ENCODE data around the gene TPM2.
A peak's percentile ranks its signal among the peaks of the same experiment; 100 is the strongest.

The TPM2 gene

GRCh38 chr9:35675732-35676392 is 13.9 kb downstream of the TPM2 start:
- peak; percentile 40 for DNase-seq (ENCODE audit: low spot score)

DNA sequence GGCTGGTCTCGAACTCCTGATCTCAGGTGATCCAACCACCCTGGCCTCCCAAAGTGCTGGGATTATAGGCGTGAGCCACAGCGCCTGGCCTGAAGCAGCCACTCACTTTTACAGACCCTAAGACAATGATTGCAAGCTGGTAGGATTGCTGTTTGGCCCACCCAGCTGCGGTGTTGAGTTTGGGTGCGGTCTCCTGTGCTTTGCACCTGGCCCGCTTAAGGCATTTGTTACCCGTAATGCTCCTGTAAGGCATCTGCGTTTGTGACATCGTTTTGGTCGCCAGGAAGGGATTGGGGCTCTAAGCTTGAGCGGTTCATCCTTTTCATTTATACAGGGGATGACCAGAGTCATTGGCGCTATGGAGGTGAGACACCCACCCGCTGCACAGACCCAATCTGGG is 14.5 kb downstream of the TPM2 start:
- DNase-seq (ENCODE audit: low spot score), result no peak

- no peak for DNase-seq (ENCODE audit: low spot score)
Observed at GRCh38 chr9:35674025-35674361, 15.7 kb downstream of the TPM2 start.

DNA sequence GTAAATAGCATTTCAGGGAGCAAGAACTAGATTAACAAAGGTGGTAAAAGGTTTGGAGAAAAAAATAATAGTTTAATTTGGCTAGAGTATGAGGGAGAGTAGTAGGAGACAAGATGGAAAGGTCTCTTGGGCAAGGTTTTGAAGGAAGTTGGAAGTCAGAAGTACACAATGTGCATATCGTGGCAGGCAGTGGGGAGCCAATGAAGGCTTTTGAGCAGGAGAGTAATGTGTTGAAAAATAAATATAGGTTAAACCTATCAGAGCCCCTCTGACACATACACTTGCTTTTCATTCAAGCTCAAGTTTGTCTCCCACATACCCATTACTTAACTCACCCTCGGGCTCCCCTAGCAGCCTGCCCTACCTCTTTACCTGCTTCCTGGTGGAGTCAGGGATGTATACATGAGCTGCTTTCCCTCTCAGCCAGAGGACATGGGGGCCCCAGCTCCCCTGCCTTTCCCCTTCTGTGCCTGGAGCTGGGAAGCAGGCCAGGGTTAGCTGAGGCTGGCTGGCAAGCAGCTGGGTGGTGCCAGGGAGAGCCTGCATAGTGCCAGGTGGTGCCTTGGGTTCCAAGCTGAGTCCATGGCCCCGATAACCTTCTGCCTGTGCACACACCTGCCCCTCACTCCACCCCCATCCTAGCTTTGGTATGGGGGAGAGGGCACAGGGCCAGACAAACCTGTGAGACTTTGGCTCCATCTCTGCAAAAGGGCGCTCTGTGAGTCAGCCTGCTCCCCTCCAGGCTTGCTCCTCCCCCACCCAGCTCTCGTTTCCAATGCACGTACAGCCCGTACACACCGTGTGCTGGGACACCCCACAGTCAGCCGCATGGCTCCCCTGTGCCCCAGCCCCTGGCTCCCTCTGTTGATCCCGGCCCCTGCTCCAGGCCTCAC is 16.3 kb downstream of the TPM2 start, which contains the start of gene CA9:
TSS of gene CA9 (plus strand) at position 797 of the 893 bp plus-strand sequence. CDS start at position 829, 32 bp downstream.
- no peak for DNase-seq (ENCODE audit: low spot score)

DNA sequence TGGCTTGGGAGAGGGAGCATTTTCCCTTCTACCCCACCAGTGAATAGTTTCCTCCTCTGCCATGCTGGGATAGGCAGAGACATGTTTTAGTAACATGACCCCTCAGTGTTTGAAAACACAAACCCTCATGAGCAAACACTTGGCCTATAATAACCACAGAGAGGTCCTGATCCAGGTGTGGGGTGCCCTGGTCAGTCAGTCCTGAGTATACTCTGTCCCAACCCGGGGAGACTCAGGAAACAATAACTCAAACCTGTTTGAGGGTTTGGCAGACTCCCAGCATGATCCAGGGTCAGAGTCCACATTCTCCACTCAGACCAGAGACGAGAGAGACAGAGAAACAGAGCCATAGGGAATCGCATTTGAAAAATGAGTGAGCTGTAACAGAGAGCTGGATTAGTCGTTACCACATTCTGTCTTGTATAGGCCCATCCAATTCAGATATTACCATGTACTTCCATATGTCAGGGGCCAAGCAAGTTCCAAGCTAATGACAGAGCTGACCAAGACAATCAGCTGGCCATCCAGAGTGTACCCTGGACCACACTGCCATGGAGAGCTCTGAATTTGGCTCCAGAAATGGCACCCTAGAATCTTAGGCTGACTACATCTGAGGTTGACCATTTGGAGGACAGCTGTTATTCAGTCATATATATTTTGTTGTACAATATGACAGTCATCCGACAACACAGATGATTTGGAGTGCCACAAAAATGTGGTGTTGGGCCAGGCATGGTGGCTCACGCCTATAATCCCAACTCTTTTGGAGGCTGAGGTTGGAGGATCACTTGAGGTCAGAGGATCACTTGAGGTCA is 20.2 kb downstream of the TPM2 start:
- peak; percentile 36 for DNase-seq (ENCODE audit: low spot score)

DNA sequence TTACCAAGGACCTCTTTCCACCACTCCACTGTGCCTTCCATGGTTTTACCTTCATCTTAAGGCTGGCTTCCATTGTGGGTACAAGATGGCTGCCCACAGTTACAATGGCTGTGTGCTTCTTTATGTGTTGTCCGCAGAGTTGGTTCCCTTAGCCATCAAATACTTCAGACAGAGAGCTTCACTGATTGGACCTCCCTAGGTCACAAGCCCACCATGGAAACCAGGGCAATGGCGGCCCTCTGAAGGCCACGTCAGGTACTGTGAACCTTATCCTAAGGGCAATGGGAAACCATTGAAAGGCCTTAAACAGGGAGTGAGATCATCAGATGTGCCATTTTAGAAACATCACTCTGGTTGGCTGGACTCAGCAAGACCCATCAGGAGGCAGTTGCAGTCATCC is 21.8 kb downstream of the TPM2 start:
- DNase-seq (ENCODE audit: low spot score), result no peak

- no peak for DNase-seq (ENCODE audit: low spot score)
Observed at GRCh38 chr9:35666549-35666948, 23.2 kb downstream of the TPM2 start.

DNA sequence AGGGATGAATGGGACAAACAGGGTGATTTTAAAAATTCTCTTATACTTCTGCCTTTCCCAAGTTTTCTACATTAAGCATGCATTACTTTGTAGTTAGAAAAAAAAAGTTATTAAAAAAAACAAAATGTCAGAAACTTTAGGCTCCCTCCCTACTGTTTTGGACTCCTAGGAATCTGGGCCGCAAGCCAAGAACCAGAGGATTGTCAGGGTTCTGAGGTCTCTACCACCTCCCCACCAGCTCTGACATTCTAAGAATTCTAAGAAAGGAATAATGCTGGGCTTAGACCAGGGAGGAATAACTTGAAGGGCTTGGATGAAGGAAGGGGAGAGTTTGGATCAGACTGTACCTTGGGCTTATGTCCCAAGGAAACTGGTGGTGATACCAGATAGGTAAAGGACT is 23.7 kb downstream of the TPM2 start:
- DNase-seq (ENCODE audit: low spot score), result peak; percentile 65

GRCh38 chr9:35665471-35665818 is 24.3 kb downstream of the TPM2 start:
- no peak for DNase-seq (ENCODE audit: low spot score)

- DNase-seq (ENCODE audit: low spot score), result peak; percentile 95
Observed at GRCh38 chr9:35664531-35665470, 24.9 kb downstream of the TPM2 start, which contains the start of gene ARHGEF39. TSS of gene ARHGEF39 (minus strand) at chr9:35665195. CDS start at chr9:35665169, 26 bp downstream.

DNA sequence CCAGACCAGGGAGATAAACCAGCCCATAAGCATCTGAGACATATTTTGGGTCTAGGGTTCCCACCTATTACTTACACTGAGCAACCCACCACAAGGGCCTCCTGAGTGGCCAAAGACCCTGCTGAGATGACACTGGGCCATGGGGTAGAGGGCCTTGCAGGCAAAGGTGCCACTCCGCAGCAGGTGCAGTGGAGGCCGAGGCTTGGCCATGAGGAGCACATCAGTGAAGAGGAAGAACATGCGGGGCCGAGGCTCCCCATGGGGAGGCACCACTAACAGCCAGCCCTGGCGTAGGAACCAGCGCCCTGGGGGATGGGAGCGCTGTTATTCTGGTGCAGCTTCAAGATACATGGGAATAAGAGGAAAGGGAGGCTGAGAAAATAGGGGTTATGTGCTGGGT is 27.3 kb downstream of the TPM2 start:
- no peak for DNase-seq (ENCODE audit: low spot score)

DNA sequence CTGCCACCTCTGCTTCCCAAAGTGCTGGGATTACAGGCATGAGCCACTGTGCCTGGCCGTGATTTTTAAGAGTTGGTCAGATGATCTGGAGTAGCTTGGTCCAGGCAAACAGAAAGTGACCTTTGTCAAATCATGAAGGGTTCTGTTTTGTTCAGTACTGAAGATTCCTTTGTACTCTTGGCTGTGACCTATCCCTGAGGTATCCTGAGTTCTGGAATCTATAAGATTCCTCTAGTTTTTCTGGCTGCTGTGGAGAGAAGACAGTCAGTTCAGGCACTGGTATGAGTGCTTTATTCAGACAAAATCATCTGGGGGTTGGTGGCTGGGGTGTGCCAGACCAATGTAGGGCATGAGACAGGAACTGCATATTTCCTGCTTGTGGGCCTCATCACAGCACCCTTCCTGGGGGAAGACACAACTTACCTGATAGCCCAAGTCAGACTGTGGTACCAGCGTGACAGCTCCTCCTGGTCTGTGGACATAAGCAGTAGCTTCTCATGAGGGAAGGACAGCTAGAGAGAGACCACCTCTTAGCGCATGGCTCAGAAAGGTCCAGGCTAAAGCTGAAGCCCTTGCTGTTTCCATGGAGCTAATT is 27.9 kb downstream of the TPM2 start:
- no peak for DNase-seq (ENCODE audit: low spot score)

- peak; percentile 49 for DNase-seq (ENCODE audit: low spot score)
Observed at GRCh38 chr9:35660966-35661415, 28.7 kb downstream of the TPM2 start.

DNA sequence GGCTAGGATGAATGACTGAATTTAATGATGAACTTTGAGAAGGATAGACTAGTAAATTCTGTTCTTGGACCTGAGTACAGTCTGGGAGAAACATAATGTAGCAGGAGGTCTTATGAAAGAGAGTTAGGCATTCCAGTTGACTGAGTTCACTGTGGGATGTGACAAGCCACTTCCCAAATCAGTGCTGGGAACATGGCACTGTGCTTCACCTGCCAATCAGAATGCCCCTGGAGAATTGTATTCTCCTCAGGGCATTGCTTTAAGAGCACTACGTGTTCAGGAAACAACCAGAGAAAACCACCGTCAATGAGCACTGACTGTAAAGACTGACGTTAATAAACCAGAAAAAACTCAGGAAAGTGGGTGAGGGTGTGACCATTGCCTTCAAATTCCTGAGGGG is 30.4 kb downstream of the TPM2 start:
- peak; percentile 47 for DNase-seq (ENCODE audit: low spot score)

- DNase-seq (ENCODE audit: low spot score), result peak; percentile 58
Observed at GRCh38 chr9:35658968-35659220, 30.8 kb downstream of the TPM2 start.

DNA sequence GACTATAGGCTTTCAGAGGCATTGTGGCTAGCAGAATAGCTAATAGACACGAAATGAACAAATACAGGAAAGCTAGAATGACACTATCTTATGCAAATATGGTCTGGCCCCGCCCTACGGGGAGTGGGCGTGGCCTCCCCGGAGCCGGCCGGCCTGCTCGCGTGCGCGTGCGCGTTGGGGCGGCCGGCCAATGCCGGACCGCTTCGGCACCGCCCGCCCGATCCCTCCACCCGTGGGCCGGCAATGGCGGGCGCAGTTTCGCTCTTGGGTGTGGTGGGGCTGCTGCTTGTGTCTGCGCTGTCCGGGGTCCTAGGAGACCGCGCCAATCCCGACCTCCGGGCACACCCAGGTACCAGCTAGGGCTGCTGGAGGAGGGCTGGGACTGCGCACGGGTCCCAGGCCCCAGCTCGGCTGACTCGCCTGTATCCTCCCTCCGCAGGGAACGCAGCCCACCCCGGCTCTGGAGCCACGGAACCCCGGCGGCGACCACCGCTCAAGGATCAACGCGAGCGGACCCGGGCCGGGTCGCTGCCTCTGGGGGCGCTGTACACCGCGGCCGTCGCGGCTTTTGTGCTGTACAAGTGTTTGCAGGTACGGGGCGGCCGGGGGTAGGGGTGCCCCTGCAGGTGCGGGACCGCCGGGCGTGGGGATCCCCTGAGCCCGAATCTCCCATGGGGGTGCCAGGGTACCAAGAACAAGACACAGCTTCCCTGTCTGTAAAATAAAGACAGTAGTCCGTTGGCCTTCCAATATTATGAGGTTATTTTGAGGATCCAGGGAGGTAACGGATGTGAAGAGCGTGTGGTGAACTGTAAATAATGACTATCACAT is 31.4 kb downstream of the TPM2 start, which contains the start of gene CCDC107:
TSS of gene CCDC107 (plus strand) at position 156 of the 831 bp plus-strand sequence. CDS start at position 244, 88 bp downstream.
- peak; percentile 97 for DNase-seq (ENCODE audit: low spot score)

GRCh38 chr9:35657546-35658136 is 32.1 kb downstream of the TPM2 start, which contains the start of gene RMRP:
TSS of gene RMRP (minus strand) at chr9:35658019.
- DNase-seq (ENCODE audit: low spot score), result peak; percentile 95

- no peak for DNase-seq (ENCODE audit: low spot score)
Observed at GRCh38 chr9:35656831-35657545, 32.7 kb downstream of the TPM2 start.

DNA sequence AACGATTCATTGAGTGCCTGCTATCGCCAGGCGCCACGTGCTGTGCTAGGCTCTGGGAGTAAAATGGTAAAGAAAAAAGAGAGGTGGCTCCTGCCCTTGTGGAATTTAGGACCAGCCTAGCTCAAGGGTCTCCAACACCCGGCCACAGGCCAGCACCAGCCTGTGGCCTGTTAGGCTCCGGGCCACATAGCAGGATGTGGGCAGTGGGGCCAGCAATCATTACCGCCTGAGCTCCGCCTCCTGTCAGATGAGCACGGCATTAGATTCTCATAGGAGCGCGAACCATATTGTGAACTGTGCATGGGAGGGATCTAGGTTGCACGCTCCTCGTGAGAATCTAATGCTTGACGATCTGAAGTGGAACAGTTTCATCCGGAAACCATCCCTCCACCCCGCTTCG is 33.4 kb downstream of the TPM2 start:
- DNase-seq (ENCODE audit: low spot score), result no peak
